PFSK-1 (cell line): Measurements from ENCODE around the gene HYCC1.

Experiments
- FOXP2 ChIP-seq: optimal IDR thresholded peaks from 2 replicates; pipeline ENCODE3; 2011; ENCODE audit warnings: borderline replicate concordance, control low read depth, inconsistent platforms; ENCODE audit not compliant: insufficient read depth; ENCODE audit errors: extremely low read length, extremely low read depth
- POLR2AphosphoS5 ChIP-seq: IDR thresholded peaks from 2 replicates; pipeline ENCODE4 v1.6.1; 2012; ENCODE audit warnings: low read depth, mild to moderate bottlenecking, control low read depth, low read length, moderate library complexity
- REST ChIP-seq, 2 experiments: IDR thresholded peaks; 2 replicates each; pipeline versions ENCODE4 v1.6.1 to v1.8.0; 2011 to 2012; ENCODE audit warnings: low read depth in 2 of 2, low read length in 2 of 2, control low read depth in 1 of 2, inconsistent platforms in 1 of 2, mild to moderate bottlenecking in 1 of 2, moderate library complexity in 1 of 2; ENCODE audit not compliant: insufficient read depth in 1 of 2
- SIN3A ChIP-seq: IDR thresholded peaks from 2 replicates; pipeline ENCODE4 v1.6.1; 2012; ENCODE audit warnings: mild to moderate bottlenecking, low read length, moderate library complexity, borderline replicate concordance; ENCODE audit not compliant: insufficient read depth

- TF ChIP-seq FOXP2 = no peak
- TF ChIP-seq REST (IDR thresholded peaks at IDR 0.05; ENCODE audit: insufficient read depth in 1 of 2, low read depth in 2 of 2, low read length in 2 of 2) = no peak
- no peak for TF ChIP-seq POLR2AphosphoS5
- TF ChIP-seq SIN3A = no peak
Measured at GRCh38 chr7:22996470-22996869, 17.5 kb downstream of the HYCC1 start.
